Stromal cell of bone marrow (primary cell): ENCODE measurements around the gene SLIT1.

Experiments used
- DNase-seq: peaks from one replicate; pipeline ENCODE4 v3.0.0-alpha.2; 2012; ENCODE audit warnings: low read depth

Gene SLIT1

GRCh38 chr10:97138846-97139245 lies 46.9 kb downstream of the SLIT1 start:
- DNase-seq, result no peak

- no peak for DNase-seq
Measured at GRCh38 chr10:97138174-97138573, 47.6 kb downstream of the SLIT1 start.

- no peak for DNase-seq
Measured at GRCh38 chr10:97136756-97137155, 49.0 kb downstream of the SLIT1 start.

GRCh38 chr10:97135464-97135863 lies 50.3 kb downstream of the SLIT1 start:
- DNase-seq, result no peak

GRCh38 chr10:97134983-97135382 lies 50.8 kb downstream of the SLIT1 start:
- DNase-seq, result no peak

- DNase-seq, result no peak
Measured at GRCh38 chr10:97134110-97134509, 51.6 kb downstream of the SLIT1 start.

GRCh38 chr10:97132273-97132672 lies 53.5 kb downstream of the SLIT1 start:
- no peak for DNase-seq

GRCh38 chr10:97131666-97132065 lies 54.1 kb downstream of the SLIT1 start:
- no peak for DNase-seq

- DNase-seq, result no peak
Measured at GRCh38 chr10:97131181-97131628, 54.6 kb downstream of the SLIT1 start.

- no peak for DNase-seq
Measured at GRCh38 chr10:97129666-97130065, 56.1 kb downstream of the SLIT1 start.

GRCh38 chr10:97128516-97129154 lies 57.1 kb downstream of the SLIT1 start:
- DNase-seq, result no peak

GRCh38 chr10:97128039-97128492 lies 57.7 kb downstream of the SLIT1 start:
- DNase-seq, result no peak

- DNase-seq, result no peak
Measured at GRCh38 chr10:97127509-97127908, 58.2 kb downstream of the SLIT1 start.

- DNase-seq, result no peak
Measured at GRCh38 chr10:97124211-97124610, 61.5 kb downstream of the SLIT1 start.

- DNase-seq, result no peak
Measured at GRCh38 chr10:97123765-97124164, 62.0 kb downstream of the SLIT1 start.

- no peak for DNase-seq
Measured at GRCh38 chr10:97121041-97121440, 64.7 kb downstream of the SLIT1 start.

GRCh38 chr10:97120370-97120769 lies 65.4 kb downstream of the SLIT1 start:
- no peak for DNase-seq

GRCh38 chr10:97119058-97119745 lies 66.6 kb downstream of the SLIT1 start:
- DNase-seq, result no peak

- no peak for DNase-seq
Measured at GRCh38 chr10:97117372-97117771, 68.4 kb downstream of the SLIT1 start.

GRCh38 chr10:97116462-97117162 lies 69.1 kb downstream of the SLIT1 start:
- DNase-seq, result no peak

- no peak for DNase-seq
Measured at GRCh38 chr10:97115846-97116245, 69.9 kb downstream of the SLIT1 start.

GRCh38 chr10:97111615-97112014 lies 74.1 kb downstream of the SLIT1 start:
- DNase-seq, result no peak

GRCh38 chr10:97109547-97109946 lies 76.2 kb downstream of the SLIT1 start:
- no peak for DNase-seq
